WTC11 (cell line): ENCODE measurements around the gene TERT. TPM values are rescaled to one million over a fixed set of nuclear protein-coding genes. Genes with fewer than 3 reads are reported as not detected.
A peak's percentile ranks its signal among the peaks of the same experiment; 100 is the strongest.

Source experiments
- ATAC-seq: fragments of 200-7000 bp; cut with Tn5 transposase; 2 replicates; pipeline ENCODE4 v1.10.0; 2021; ENCODE audit warnings: mild to moderate bottlenecking, moderate library complexity
- CTCF ChIA-PET: fragments of 300-600 bp; sonication (Branson Sonifier 250); formaldehyde crosslinking; loops from one replicate; lab custom pipeline; 2021; ENCODE audit warnings: antibody characterized with exemption; lab: Charles Lee
- POLR2A ChIA-PET: fragments of 350-600 bp; sonication (Branson Sonifier 250); formaldehyde crosslinking; loops from one replicate; lab custom pipeline; 2021; ENCODE audit warnings: antibody characterized with exemption; lab: Charles Lee
- DNase-seq: peaks from one replicate; pipeline ENCODE4 v3.0.0; 2021; ENCODE audit warnings: low spot score
- H3K27ac Mint-ChIP-seq: 2 replicates; pipeline ENCODE4 v1.8.0; 2021; ENCODE audit warnings: mixed read lengths
- H3K27me3 Mint-ChIP-seq: 2 replicates; pipeline ENCODE4 v1.8.0; 2021; ENCODE audit warnings: low read depth, mild to moderate bottlenecking, moderate library complexity, mixed read lengths
- H3K36me3 Mint-ChIP-seq: 2 replicates; pipeline ENCODE4 v1.8.0; 2021; ENCODE audit warnings: mixed read lengths
- H3K4me1 Mint-ChIP-seq: 2 replicates; pipeline ENCODE4 v1.8.0; 2022; ENCODE audit warnings: mixed read lengths
- H3K4me3 Mint-ChIP-seq: 2 replicates; pipeline ENCODE4 v1.8.0; 2021; ENCODE audit warnings: mild to moderate bottlenecking, moderate library complexity, mixed read lengths
- H3K9me3 Mint-ChIP-seq: 2 replicates; pipeline ENCODE4 v1.8.0; 2021; ENCODE audit warnings: mixed read lengths
- ATF1 ChIP-seq: sonication (generic); formaldehyde crosslinking; IDR thresholded peaks from 2 replicates; pipeline ENCODE4 v1.8.1; 2023; ENCODE audit warnings: mild to moderate bottlenecking, moderate library complexity, missing genetic modification reagents
- ELF4 ChIP-seq: sonication (generic); formaldehyde crosslinking; IDR thresholded peaks from 2 replicates; pipeline ENCODE4 v1.8.1; 2022; ENCODE audit warnings: low read depth, mild to moderate bottlenecking, moderate library complexity, missing genetic modification reagents
- ESRRA ChIP-seq: sonication (generic); formaldehyde crosslinking; IDR thresholded peaks from 2 replicates; pipeline ENCODE4 v1.8.1; 2022; ENCODE audit warnings: mild to moderate bottlenecking, missing genetic modification reagents, borderline replicate concordance
- GABPB1 ChIP-seq: sonication (generic); formaldehyde crosslinking; IDR thresholded peaks from 2 replicates; pipeline ENCODE4 v1.8.1; 2023; ENCODE audit warnings: mild to moderate bottlenecking, missing genetic modification reagents
- RELA ChIP-seq: sonication (generic); formaldehyde crosslinking; IDR thresholded peaks from 2 replicates; pipeline ENCODE4 v1.8.1; 2022; ENCODE audit warnings: missing genetic modification reagents, mild to moderate bottlenecking, borderline replicate concordance
- SMAD4 ChIP-seq: sonication (generic); formaldehyde crosslinking; IDR thresholded peaks from 2 replicates; pipeline ENCODE4 v1.8.0; 2022; ENCODE audit warnings: mild to moderate bottlenecking, missing genetic modification reagents
- TEAD1 ChIP-seq: sonication (generic); formaldehyde crosslinking; IDR thresholded peaks from 2 replicates; pipeline ENCODE4 v1.8.0; 2022; ENCODE audit warnings: mild to moderate bottlenecking, missing genetic modification reagents
- TEAD4 ChIP-seq: sonication (generic); formaldehyde crosslinking; IDR thresholded peaks from 2 replicates; pipeline ENCODE4 v1.8.0; 2022; ENCODE audit warnings: mild to moderate bottlenecking, missing genetic modification reagents
- ZNF232 ChIP-seq: sonication (generic); formaldehyde crosslinking; IDR thresholded peaks from 2 replicates; pipeline ENCODE4 v1.8.0; 2022; ENCODE audit warnings: mild to moderate bottlenecking, missing genetic modification reagents
- ZNF423 ChIP-seq: fragments of 250-450 bp; sonication (Bioruptor Pico); IDR thresholded peaks from 2 replicates; pipeline ENCODE4 v2.1.2; 2022; ENCODE audit warnings: mild to moderate bottlenecking, moderate library complexity
- total RNA-seq: library from RNA; stranded (reverse); gene quantifications from 3 replicates; pipeline ENCODE4 v1.2.3, GENCODE V29; 2021
- TF ChIP-seq, protein P1 (sequence below): fragments of 250-450 bp; sonication (Bioruptor Pico); IDR thresholded peaks from 2 replicates; pipeline ENCODE4 v1.8.0; 2021; ENCODE audit warnings: mild to moderate bottlenecking
- TF ChIP-seq, protein P2 (sequence below): sonication (generic); formaldehyde crosslinking; IDR thresholded peaks from 2 replicates; pipeline ENCODE4 v1.8.0; 2022; ENCODE audit warnings: missing genetic modification reagents
- TF ChIP-seq, protein P3 (sequence below): sonication (generic); formaldehyde crosslinking; IDR thresholded peaks from 2 replicates; pipeline ENCODE4 v1.8.1; 2023; ENCODE audit warnings: mild to moderate bottlenecking, missing genetic modification reagents, moderate library complexity
- TF ChIP-seq, protein P4 (sequence below): sonication (generic); formaldehyde crosslinking; IDR thresholded peaks from 2 replicates; pipeline ENCODE4 v1.8.1; 2022; ENCODE audit warnings: mild to moderate bottlenecking, missing genetic modification reagents, moderate library complexity, borderline replicate concordance
- TF ChIP-seq, protein P5 (sequence below): sonication (generic); formaldehyde crosslinking; IDR thresholded peaks from 2 replicates; pipeline ENCODE4 v1.8.1; 2023; ENCODE audit warnings: mild to moderate bottlenecking, moderate library complexity, missing genetic modification reagents

The TERT gene
- total RNA-seq, 1 experiment from 2014 or later = 42.9 TPM

DNA sequence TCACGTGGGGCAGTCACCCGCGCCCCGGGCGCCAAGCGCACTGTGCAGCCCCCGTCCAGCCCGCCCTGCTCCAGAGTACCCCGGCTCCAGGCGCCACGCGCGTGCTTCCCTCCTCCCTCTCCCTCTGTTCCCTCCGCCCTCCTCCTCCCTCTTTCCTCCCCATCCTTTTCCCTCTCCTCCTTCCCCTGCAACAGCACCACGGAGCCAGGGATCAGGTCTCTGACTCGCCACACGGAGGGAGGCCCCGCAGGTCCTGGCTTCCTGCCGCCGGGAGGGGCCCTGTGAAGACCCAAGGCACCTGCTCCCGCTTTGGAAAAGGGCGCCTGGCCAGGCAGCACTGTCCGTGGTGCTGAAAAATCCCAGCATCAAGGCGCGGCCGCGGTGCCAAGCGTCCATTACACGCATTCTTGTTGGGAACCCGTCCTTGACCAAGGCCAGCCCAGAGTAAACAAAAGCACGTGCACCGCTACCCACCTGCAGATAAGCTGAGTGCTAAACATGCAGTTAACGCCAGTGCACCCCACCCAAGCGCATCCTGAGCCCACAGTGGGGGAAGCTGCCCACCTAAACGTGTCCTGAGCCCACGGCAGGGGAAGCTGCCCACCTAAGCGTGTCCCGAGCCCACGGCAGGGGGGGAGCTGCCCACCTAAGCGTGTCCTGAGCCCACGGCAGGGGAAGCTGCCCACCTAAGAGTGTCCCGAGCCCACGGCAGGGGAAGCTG, 48.0 kb downstream of the TERT start (continued):
- TF ChIP-seq, protein P1, sequence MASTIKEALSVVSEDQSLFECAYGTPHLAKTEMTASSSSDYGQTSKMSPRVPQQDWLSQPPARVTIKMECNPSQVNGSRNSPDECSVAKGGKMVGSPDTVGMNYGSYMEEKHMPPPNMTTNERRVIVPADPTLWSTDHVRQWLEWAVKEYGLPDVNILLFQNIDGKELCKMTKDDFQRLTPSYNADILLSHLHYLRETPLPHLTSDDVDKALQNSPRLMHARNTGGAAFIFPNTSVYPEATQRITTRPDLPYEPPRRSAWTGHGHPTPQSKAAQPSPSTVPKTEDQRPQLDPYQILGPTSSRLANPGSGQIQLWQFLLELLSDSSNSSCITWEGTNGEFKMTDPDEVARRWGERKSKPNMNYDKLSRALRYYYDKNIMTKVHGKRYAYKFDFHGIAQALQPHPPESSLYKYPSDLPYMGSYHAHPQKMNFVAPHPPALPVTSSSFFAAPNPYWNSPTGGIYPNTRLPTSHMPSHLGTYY = no peak
- TF ChIP-seq TEAD1 (CRISPR knock-in tag) (peak; percentile 92; the same call in 1 of the 2 replicates), ELF4 (CRISPR knock-in tag) (no peak), ESRRA (CRISPR knock-in tag) (peak; percentile 92), ZNF232 (CRISPR knock-in tag) (no peak; the same call in 1 of the 2 replicates), GABPB1 (peak; percentile 65; the same call in 1 of the 2 replicates), ZNF423 (CRISPR knock-in tag) (peak; percentile 20; the same call in 1 of the 2 replicates), TEAD4 (CRISPR knock-in tag) (peak; percentile 80), ATF1 (no peak), SMAD4 (peak; percentile 86; the same call in 1 of the 2 replicates)
- TF ChIP-seq, protein P2, sequence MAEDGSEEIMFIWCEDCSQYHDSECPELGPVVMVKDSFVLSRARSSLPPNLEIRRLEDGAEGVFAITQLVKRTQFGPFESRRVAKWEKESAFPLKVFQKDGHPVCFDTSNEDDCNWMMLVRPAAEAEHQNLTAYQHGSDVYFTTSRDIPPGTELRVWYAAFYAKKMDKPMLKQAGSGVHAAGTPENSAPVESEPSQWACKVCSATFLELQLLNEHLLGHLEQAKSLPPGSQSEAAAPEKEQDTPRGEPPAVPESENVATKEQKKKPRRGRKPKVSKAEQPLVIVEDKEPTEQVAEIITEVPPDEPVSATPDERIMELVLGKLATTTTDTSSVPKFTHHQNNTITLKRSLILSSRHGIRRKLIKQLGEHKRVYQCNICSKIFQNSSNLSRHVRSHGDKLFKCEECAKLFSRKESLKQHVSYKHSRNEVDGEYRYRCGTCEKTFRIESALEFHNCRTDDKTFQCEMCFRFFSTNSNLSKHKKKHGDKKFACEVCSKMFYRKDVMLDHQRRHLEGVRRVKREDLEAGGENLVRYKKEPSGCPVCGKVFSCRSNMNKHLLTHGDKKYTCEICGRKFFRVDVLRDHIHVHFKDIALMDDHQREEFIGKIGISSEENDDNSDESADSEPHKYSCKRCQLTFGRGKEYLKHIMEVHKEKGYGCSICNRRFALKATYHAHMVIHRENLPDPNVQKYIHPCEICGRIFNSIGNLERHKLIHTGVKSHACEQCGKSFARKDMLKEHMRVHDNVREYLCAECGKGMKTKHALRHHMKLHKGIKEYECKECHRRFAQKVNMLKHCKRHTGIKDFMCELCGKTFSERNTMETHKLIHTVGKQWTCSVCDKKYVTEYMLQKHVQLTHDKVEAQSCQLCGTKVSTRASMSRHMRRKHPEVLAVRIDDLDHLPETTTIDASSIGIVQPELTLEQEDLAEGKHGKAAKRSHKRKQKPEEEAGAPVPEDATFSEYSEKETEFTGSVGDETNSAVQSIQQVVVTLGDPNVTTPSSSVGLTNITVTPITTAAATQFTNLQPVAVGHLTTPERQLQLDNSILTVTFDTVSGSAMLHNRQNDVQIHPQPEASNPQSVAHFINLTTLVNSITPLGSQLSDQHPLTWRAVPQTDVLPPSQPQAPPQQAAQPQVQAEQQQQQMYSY (CRISPR knock-in tag) = no peak
- TF ChIP-seq, protein P3, sequence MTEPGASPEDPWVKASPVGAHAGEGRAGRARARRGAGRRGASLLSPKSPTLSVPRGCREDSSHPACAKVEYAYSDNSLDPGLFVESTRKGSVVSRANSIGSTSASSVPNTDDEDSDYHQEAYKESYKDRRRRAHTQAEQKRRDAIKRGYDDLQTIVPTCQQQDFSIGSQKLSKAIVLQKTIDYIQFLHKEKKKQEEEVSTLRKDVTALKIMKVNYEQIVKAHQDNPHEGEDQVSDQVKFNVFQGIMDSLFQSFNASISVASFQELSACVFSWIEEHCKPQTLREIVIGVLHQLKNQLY = peak; percentile 51; the same call in 1 of the 2 replicates
- TF ChIP-seq, protein P4, sequence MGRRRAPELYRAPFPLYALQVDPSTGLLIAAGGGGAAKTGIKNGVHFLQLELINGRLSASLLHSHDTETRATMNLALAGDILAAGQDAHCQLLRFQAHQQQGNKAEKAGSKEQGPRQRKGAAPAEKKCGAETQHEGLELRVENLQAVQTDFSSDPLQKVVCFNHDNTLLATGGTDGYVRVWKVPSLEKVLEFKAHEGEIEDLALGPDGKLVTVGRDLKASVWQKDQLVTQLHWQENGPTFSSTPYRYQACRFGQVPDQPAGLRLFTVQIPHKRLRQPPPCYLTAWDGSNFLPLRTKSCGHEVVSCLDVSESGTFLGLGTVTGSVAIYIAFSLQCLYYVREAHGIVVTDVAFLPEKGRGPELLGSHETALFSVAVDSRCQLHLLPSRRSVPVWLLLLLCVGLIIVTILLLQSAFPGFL (CRISPR knock-in tag) = peak; percentile 81; the same call in 1 of the 2 replicates
- TF ChIP-seq, all 79 proteins: peak for 34

DNA sequence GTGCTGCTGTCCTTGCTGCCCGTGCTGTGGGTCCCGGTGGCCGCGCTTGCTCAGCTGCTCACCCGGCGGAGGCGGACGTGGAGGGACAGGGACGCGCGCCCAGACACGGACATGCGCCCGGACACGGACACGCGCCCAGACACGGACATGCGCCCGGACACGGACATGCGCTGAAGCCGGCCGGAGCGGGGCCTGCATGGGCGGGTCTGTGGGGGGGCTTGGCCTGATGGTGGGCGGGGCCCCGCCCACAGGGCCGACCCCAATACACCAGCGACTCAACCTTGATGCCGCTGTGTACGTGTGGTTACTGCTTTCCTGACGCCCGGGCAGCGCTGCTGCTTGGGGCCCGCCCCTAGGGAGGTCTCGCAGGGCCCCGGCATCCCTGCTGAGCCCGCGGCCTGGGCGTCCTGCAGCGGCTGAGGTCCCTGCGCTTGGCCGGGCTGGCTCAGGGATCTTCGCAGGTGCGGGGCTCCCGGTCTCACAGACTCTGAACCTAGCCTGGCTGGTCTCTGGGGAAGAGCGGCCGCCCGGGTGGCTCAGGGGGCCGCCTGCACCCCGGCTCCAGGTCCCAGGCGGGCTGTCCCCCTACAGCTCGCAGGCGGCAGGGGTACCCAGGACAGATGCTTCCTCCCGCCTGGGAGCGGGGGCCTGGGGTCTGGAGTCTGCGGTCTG, 48.8 kb downstream of the TERT start:
- Mint-ChIP-seq H3K9me3 (no peaks in the 10 kb centered on the region), H3K36me3 (no peaks in the 10 kb centered on the region), H3K27me3 (no peaks in the 10 kb centered on the region), H3K4me1 (peaks cover 3% of the 10 kb centered on the region; the same call in 1 of the 2 replicates), H3K27ac (no peak overlapping the region), H3K4me3 (no peak overlapping the region)
- ChIA-PET POLR2A (interaction anchor here (0.6 kb wide), 1 partner anchor 15 kb away, joined by 3 read pairs; no protein-coding TSS in a partner anchor), CTCF (interaction anchor here (0.6 to 1.0 kb wide), 2 partner anchors 11 to 659 kb away, joined by 3 to 4 read pairs; no protein-coding TSS in a partner anchor)
- TF ChIP-seq RELA (CRISPR knock-in tag) = no peak
- TF ChIP-seq, protein P5, sequence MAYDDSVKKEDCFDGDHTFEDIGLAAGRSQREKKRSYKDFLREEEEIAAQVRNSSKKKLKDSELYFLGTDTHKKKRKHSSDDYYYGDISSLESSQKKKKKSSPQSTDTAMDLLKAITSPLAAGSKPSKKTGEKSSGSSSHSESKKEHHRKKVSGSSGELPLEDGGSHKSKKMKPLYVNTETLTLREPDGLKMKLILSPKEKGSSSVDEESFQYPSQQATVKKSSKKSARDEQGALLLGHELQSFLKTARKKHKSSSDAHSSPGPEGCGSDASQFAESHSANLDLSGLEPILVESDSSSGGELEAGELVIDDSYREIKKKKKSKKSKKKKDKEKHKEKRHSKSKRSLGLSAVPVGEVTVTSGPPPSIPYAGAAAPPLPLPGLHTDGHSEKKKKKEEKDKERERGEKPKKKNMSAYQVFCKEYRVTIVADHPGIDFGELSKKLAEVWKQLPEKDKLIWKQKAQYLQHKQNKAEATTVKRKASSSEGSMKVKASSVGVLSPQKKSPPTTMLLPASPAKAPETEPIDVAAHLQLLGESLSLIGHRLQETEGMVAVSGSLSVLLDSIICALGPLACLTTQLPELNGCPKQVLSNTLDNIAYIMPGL (CRISPR knock-in tag) = peak; percentile 0; the same call in 1 of the 2 replicates
- DNase-seq = no peak
- ATAC-seq = no peak
